Fibroblast of peridontal ligament (primary cell): Measurements from ENCODE around the gene CFAP410.

Experiments
- DNase-seq: peaks from one replicate; pipeline ENCODE4 v3.0.0-alpha.2; 2010; ENCODE audit errors: extremely low read depth

CFAP410 gene

GRCh38 chr21:44299085-44299457, 40.1 kb downstream of the CFAP410 start:
- peak; percentile 35 for DNase-seq

GRCh38 chr21:44298301-44298700, 40.9 kb downstream of the CFAP410 start:
- no peak for DNase-seq

GRCh38 chr21:44297525-44298290, 41.5 kb downstream of the CFAP410 start:
- peak; percentile 79 for DNase-seq

DNA sequence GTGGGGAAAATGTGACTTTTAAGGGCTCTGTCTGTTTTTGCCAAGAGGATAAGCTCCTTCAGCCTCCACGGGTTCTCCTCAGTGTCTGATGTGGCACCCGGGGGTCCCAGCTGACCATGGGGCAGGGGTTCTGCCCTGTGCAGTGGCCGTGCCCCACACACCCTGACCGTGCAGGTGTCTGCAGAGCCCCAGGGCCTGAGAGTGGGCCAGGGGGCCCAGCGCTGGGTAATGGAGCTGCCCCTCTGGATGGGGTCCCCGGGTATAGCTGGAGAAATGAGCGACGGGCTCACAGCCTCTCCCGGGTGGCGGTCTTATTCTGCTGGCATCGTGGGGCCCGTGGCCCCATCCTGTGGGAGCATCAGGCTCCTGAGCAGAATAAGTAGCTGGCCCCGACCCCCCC, 42.3 kb downstream of the CFAP410 start:
- no peak for DNase-seq

DNA sequence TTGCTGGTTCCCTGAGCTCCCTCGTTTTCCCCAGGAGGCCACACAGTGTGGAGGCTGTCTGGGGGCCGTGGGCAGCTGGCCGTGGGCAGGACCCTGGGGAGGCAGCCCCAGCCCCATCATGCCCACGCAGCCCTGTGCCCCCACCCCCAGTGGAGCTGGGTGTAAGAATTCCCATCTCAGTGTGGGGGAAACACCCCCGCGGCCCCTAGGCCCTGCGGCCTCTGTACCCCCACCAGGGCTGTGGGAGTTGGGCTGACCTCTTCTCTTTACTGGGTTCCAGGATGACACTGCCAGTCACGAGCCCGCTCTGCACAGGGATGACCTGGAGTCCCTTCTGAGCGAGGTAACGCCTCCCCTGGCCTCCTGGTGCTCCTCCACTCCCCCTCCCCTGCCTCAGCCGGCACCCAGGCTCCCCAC, 43.1 kb downstream of the CFAP410 start:
- no peak for DNase-seq

GRCh38 chr21:44295646-44296045, 43.5 kb downstream of the CFAP410 start:
- DNase-seq: no peak

- no peak for DNase-seq
These were observed 44.0 kb downstream of the CFAP410 start for GRCh38 chr21:44295163-44295573.

DNA sequence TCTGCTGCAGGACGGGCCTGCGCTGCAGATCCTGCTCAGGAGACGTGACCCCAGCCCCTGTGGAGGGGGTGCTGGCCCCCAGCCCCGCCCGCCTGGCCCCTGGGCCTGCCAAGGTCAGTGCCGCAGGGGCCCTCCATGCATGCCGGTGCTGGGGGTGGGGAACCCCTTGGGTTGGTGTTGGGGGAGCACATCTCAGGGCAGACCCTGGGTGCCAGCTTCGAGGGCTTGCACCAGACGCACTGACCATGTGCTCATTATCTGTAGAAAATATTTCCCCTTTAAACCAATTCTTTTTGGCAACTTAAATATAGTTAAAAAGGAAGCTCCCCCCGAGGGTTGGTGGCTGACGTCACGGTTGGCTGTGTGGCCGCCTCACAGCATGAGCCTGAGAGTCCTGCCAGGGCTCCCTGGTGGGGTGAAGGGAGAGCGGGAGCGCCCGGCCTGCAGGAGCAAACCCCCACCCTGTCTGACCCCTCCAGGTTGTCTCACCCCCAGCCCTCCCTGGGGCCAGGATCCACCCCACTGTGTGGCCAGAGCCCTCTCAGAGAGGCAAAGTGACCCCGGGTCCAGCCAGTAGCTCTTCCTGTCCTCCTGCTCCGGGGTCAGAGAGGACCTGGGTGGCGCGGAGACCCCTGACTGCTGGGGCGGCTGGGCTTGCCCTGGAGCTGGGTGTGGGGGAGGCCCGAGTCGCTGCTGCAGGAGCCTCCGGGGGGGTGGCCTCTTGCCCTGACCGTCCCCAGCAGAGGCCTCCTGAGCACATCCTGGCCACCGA, 44.6 kb downstream of the CFAP410 start:
- DNase-seq: peak; percentile 58

GRCh38 chr21:44293551-44294231, 45.5 kb downstream of the CFAP410 start:
- no peak for DNase-seq

DNA sequence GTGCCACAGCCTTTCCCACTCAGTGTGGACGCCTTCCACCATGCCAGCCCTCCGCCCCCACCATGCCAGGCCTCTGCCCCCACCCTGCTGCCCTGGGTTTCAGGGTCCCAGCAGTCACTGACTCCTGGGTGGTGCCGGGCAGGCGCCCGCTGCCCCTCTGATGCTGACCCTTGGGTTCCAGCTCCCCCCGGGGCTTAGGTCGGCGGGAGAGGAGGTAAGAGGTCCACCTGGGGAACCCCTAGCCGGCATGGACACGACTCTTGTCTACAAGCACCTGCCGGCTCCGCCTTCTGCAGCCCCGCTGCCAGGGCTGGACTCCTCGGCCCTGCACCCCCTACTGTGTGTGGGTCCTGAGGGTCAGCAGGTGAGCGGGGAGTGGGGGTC, 46.4 kb downstream of the CFAP410 start:
- no peak for DNase-seq

- DNase-seq: no peak
These were observed 47.0 kb downstream of the CFAP410 start for GRCh38 chr21:44291936-44292811.

- no peak for DNase-seq
These were observed 47.9 kb downstream of the CFAP410 start for GRCh38 chr21:44291078-44291935.

DNA sequence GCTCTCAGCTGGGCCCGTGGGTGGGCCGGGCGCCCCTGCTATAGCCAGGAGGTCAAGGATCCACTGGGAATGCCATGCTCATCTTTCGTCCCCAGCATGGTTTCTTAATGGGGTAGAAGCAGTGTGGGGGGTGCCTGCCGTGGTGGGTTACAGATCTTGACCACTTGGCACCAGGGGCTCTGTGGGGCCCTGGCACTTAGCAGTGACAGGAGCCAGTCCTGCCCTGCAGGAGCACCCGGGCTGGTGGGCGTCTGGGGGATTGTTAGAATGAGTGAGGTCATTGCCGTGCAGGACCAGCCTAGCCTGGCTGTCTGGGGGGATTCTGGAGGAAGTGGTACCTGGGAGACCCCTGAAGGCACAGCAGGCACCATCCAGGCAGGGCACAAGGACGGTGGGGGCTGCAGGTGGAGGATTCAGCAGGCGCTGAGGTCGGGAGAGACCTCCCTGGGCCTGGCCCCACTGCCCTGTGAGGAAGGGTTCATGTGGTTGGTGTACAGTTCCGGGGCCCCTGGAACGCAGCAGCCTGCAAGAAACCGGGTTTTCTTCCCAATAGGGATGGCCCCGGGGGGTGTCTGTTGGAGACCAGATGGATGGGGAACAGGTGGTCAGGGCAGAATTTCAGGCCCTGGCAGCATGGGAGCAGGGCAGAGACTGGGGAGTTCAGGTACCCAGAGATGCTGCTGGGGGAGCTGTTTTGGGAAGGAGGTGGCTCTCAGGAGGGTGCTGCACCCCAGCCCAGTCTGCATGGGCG, 48.7 kb downstream of the CFAP410 start:
- DNase-seq: no peak

DNA sequence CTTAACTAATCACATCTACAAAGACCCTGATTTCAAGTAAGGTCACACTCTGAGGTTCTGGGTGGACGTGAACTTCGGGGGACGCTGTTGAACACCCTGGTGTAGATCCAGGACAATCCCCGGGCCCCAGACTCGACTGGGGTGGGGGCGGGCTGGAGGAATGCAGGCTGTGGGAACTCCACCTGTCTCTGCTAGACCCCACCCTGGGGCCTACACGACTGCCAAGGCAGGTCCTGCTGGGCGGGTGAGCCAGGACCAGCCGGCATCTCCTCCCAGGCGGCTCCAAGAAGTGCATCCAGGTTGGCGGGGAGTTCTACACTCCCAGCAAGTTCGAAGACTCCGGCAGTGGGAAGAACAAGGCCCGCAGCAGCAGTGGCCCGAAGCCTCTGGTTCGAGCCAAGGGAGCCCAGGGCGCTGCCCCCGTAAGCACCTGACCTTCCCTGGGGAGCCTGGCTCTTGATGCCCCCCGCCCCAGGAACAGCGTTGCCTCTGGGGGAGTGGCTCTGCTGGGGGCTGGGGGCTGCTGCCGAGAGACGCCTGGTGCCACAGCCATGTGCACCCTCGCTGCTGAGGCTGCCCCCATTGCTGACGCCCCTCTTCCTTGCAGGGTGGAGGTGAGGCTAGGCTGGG, 49.7 kb downstream of the CFAP410 start:
- no peak for DNase-seq

DNA sequence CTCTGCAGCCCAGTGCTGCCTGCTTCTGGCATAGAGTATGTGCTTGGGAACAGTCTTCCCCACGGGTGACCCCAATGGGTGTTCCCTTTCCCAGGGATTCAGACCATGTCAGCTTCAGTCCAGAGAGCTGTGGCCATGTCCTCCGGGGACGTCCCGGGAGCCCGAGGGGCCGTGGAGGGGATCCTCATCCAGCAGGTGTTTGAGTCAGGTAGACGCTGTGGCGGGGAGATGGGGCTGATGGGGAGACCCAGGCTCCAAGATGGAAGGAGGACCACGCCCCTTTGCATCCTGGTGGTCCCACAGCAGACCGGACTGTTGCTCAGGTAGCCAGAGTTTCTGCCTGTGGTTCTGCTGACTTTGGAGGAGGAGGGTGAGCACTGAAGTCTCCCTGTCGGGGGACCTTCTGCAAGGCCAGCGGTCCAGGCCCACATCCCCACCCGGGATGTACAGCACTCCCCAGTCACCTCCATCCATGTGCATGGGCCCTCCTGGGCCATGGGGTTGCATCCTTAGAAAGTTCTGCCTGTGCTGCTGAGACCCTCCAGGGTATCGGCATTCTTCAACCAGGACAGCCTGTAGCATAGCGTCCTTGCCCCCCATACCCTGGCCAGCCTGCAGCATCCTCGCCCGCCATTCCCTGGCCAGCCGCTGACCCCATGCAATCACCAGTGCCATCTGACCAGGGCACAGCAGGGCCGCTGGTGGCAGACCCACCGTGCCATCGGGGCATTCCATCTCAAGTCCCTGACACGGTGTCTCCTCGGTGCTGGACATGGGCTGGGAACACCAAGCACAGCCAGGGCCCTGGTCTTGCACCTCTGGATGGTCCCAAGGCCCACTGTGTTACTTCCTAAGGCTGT, 50.7 kb downstream of the CFAP410 start:
- DNase-seq: no peak

- DNase-seq: no peak
These were observed 52.2 kb downstream of the CFAP410 start for GRCh38 chr21:44286716-44287632.

DNA sequence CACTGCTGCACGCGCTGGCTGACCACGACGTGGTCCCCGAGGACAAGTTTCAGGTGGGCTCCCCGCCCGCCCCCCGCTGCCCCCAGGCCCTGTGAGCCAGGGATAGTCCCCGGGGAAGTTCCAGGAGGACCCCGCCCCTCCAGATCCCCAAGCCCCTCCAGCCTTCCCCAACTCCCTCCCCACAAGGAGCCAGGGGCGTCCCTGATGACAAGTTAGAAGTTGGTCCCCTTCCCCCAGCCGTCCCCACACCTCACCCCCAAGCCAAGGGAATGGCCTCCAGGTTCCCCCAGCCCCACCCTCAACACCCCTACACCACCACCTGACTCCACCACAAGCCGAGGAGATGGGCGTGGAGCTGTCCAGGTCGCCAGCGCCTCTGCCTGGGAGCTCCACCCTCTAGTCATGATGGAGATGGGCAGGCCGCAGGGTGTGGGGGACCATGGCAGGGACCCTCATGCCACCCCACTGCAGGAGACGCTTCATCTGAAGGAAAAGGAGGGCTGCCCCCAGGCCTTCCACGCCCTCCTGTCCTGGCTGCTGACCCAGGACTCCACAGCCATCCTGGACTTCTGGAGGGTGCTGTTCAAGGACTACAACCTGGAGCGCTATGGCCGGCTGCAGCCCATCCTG, 53.0 kb downstream of the CFAP410 start:
- no peak for DNase-seq
